HEK293T (cell line): ENCODE results near the gene TBC1D22A.

ENCODE experiments used
- BHLHE40 ChIP-seq: fragments of 450-650 bp; IDR thresholded peaks from 2 replicates; pipeline ENCODE4 v1.6.1; 2016; ENCODE audit warnings: mild to moderate bottlenecking, moderate library complexity, borderline replicate concordance
- CTBP1 ChIP-seq: fragments of 450-650 bp; IDR thresholded peaks from 2 replicates; pipeline ENCODE4 v1.6.1; 2016; ENCODE audit warnings: borderline replicate concordance
- FOXM1 ChIP-seq: fragments of 450-650 bp; IDR thresholded peaks from 2 replicates; pipeline ENCODE4 v1.6.1; 2017; ENCODE audit warnings: mild to moderate bottlenecking, borderline replicate concordance
- SP1 ChIP-seq: fragments of 450-650 bp; IDR thresholded peaks from 2 replicates; pipeline ENCODE4 v1.6.1; 2017
- ZNF384 ChIP-seq: fragments of 450-650 bp; IDR thresholded peaks from 2 replicates; pipeline ENCODE4 v1.6.1; 2016
- TF ChIP-seq, protein P1 (sequence below): fragments of 450-650 bp; IDR thresholded peaks from 2 replicates; pipeline ENCODE4 v1.6.1; 2016

GRCh38 chr22:46933040-46933930 lies 170.8 kb downstream of the TBC1D22A start:
- TF ChIP-seq FOXM1 (no peak), ZNF384 (no peak), BHLHE40 (no peak), SP1 (no peak), CTBP1 (no peak)
- TF ChIP-seq, protein P1, sequence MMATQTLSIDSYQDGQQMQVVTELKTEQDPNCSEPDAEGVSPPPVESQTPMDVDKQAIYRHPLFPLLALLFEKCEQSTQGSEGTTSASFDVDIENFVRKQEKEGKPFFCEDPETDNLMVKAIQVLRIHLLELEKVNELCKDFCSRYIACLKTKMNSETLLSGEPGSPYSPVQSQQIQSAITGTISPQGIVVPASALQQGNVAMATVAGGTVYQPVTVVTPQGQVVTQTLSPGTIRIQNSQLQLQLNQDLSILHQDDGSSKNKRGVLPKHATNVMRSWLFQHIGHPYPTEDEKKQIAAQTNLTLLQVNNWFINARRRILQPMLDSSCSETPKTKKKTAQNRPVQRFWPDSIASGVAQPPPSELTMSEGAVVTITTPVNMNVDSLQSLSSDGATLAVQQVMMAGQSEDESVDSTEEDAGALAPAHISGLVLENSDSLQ = no peak
